Sigmoid colon (tissue), 4 donors: ENCODE results near the gene CHN2.

Experiments used
- CTCF ChIP-seq, 4 experiments: fragments of 450-650 bp in 3 of 4; fragments of 200-600 bp in 1 of 4; IDR thresholded peaks; one replicate each; pipeline ENCODE4 v1.5.1; 2016 to 2019; ENCODE audit warnings: antibody characterized with exemption in 4 of 4, mild to moderate bottlenecking in 3 of 4, moderate library complexity in 2 of 4
- EP300 ChIP-seq, 4 donors: sonication (generic); formaldehyde crosslinking; IDR thresholded peaks; one replicate each; pipeline ENCODE4 v1.6.1; 2017; ENCODE audit warnings: antibody characterized with exemption in 4 of 4

GRCh38 chr7:29270594-29271318 is 76.2 kb downstream of the CHN2 start:
- TF ChIP-seq CTCF (IDR thresholded peaks at IDR 0.05) (no peak), EP300 (IDR thresholded peaks at IDR 0.05) (no peak)
